ENCODE results near the gene SCRT2.
"Not testable (repeated sequence)": the region's sequence is repeated elsewhere in the genome, so short reads cannot be mapped to it uniquely, and the experiment has no call there.

The SCRT2 gene

DNA sequence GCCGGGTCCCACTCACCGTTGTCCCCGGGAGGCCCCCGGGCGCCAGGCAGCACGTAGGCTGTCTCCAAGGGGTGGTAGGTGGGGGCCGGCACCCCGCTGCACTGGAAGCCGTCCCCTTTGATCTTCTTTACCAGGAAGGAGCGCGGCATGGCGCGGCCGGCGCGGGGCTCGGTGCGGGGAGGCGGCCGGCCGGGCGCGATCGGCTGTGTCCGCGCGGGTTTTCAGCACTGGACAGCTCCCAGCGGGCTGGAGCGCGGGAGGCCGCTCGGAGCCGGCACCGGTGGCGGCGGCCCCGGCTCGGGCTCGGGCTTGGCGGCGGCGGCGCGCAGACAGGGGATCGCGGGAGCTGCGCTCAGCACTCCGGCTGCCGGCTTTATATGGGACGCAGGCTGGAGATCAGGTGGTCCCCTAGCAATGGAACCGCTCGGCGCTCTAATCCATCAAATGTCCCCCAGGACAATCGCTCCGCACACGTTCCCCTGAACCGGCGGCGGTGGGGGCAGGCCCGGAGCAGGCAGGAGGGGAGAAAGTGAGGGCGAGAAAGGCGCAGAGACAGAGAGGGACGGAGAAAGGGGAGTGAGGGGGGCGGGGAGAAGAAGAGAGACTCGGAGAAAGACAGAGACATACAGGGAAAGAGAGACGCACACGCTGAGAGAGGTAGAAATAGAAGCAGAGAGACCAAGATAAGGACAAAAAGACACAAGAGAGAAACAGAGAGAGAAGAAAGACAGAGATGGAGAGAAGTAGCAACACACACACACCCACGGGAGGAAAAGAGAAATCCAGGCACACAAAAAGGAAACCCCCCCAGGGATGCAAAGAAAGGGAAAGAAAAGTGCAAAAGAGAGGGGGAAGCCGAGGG is at the start of gene SCRT2:
TSS of gene SCRT2 (minus strand) at position 350 of the 862 bp plus-strand sequence. CDS start at position 149, 201 bp downstream.
- Histone ChIP-seq H3K27ac (no peak within 1 kb of the TSS), H3K4me2 (peak within 1 kb of the TSS; percentile 97), H3K27me3 (peaks cover 48% of the 10 kb centered on the region), H3K9me3 (no peaks in the 10 kb centered on the region), H3K4me3 (peak within 1 kb of the TSS; percentile 65), H3K9ac (peak within 1 kb of the TSS; percentile 43), H4K20me1 (peaks cover 26% of the 10 kb centered on the region), H3K4me1 (peaks cover 78% of the 10 kb centered on the region), H3K36me3 (no peaks in the 10 kb centered on the region)
- no peak for TF ChIP-seq Cebpa-rat (IDR thresholded peaks at IDR 0.05)

DNA sequence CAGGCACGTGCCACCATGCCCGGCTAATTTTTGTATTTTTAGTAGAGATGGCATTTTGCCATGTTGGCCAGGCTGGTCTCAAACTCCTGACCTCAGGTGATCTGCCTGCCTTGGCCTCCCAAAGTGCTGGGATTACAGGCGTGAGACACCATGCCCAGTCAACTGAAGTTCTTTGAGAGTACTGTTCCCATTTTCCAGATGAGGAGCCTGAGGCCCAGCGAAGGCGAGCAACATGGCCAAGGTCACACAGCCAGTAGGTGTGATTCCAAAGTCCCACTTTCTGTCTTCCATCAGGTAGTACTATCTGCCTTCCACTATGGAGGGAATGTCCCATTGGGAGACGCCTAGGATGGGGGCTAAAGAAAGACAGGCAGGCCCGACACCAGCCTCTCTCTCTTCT is 49.2 kb upstream of the SCRT2 start:
- peak overlapping the region; percentile 67 for H3K27ac ChIP-seq
- not testable (repeated sequence) for H3K9me3 ChIP-seq, H4K20me1 ChIP-seq, H3K9ac ChIP-seq, H3K27me3 ChIP-seq, H3K36me3 ChIP-seq, H3K4me3 ChIP-seq
- peak overlapping the region; percentile 94 for H3K4me2 ChIP-seq
- peaks cover 83% of the 10 kb centered on the region for H3K4me1 ChIP-seq

DNA sequence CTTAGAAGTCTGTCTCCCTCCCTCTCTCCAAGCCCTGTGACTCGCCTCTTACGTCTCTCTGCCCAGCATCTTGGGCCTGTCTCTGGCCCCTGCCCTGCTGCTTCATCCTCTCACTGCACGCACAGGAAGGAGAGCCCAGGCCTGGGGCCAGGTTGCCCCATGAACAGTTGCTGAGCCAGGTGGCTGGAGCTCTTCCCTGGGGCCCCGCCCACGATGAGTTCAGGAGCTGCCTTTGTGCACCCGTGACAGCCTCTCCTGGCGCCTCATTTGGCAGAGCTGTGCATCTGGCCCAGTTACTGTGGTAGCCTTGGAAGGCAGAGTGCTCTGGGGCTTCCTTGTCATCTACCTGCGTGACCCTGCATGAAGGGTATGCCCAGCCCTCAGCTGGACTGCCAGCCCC is 48.2 kb upstream of the SCRT2 start:
- no peaks in the 10 kb centered on the region for H3K9me3 ChIP-seq
- no peak overlapping the region for H3K4me3 ChIP-seq
- H3K27me3 ChIP-seq, result peaks cover 3% of the 10 kb centered on the region; the same call in 1 of the 2 replicates
- peaks cover 88% of the 10 kb centered on the region for H3K4me1 ChIP-seq
- TF ChIP-seq Cebpa-rat (IDR thresholded peaks at IDR 0.05), result no peak
- no peaks in the 10 kb centered on the region for H3K36me3 ChIP-seq
- peak overlapping the region; percentile 38 for H3K4me2 ChIP-seq
- peak overlapping the region; percentile 49; the same call in 1 of the 2 replicates for H3K27ac ChIP-seq
- H4K20me1 ChIP-seq, result no peaks in the 10 kb centered on the region
- no peak overlapping the region for H3K9ac ChIP-seq

DNA sequence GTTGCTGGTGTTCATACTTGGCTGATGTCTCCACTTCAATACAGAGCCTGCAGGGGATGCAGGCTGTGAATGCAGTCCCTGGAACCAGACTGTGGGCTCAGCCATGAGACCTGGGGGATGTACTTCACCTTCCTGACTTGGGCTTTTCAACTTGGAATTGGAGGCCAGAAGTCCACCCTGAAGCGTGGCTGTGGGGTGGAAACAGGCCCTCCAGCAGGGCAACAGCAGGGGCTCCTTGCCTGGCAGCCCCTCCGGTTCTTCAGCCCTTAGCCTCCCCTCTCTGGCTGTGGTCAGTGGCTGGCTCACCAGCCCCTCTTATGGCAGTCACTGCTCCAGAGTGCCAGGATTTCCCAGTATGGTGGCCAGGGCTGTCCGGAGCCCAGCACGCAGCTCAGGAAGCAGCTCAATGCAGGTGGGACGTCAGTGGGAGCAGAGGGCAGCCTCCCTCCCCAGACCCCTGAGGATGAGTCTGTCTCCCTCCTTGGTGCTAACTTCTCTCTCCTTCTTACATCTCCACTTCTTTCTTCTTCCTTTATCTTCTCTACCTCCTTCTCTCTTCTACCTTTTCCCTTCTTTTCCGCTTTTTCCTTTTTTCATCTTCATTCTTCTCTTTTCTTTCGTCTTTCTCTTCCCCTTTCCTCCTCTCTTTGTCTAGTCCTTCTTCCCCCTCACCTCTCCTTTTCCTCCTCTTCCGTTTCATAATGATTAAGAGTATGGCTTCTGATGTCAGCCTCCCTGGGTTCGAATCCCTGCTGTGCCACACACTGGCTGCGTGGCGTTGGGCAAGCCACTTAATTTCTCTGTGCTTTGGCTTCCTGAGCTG is 47.4 kb upstream of the SCRT2 start:
- 0 out of 2 replicates have a peak overlapping the region, but pooled peaks have one; percentile 49 for H3K27ac ChIP-seq
- no peak for TF ChIP-seq Cebpa-rat (IDR thresholded peaks at IDR 0.05)

DNA sequence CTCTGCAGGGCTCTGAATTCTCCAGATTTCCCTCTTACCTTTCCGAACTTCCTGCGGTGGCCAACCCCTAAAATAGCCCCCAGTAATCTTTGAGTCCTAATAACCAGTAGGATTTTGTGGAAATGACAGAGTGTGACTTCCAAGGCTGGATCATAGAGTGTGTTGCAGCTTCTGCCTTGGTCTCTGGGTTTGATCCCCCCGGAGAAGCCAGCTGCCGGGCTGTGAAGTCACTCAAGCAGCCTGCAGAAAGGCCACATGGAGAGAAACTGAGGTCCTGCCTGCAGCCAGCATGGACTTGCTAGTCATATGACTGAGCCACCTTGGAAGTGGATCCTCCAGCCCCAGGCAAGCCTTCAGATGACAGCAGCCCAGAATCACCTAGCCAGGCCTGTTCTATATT is 46.3 kb upstream of the SCRT2 start:
- H3K9ac ChIP-seq, result no peak overlapping the region
- H3K4me1 ChIP-seq, result peaks cover 73% of the 10 kb centered on the region
- no peaks in the 10 kb centered on the region for H3K9me3 ChIP-seq
- H3K27me3 ChIP-seq, result no peaks in the 10 kb centered on the region
- H3K27ac ChIP-seq, result no peak overlapping the region
- no peaks in the 10 kb centered on the region for H4K20me1 ChIP-seq
- TF ChIP-seq Cebpa-rat (IDR thresholded peaks at IDR 0.05), result no peak
- H3K36me3 ChIP-seq, result no peaks in the 10 kb centered on the region
- H3K4me3 ChIP-seq, result no peak overlapping the region
- no peak overlapping the region for H3K4me2 ChIP-seq

More for the DNA sequence above, 47.4 kb upstream of the SCRT2 start:
- Histone ChIP-seq H3K4me2 (peak overlapping the region; percentile 38), H3K9me3 (no peaks in the 10 kb centered on the region), H3K27me3 (no peaks in the 10 kb centered on the region), H3K9ac (no peak overlapping the region), H3K4me1 (peaks cover 84% of the 10 kb centered on the region), H3K36me3 (no peaks in the 10 kb centered on the region), H3K4me3 (no peak overlapping the region), H4K20me1 (no peaks in the 10 kb centered on the region)

DNA sequence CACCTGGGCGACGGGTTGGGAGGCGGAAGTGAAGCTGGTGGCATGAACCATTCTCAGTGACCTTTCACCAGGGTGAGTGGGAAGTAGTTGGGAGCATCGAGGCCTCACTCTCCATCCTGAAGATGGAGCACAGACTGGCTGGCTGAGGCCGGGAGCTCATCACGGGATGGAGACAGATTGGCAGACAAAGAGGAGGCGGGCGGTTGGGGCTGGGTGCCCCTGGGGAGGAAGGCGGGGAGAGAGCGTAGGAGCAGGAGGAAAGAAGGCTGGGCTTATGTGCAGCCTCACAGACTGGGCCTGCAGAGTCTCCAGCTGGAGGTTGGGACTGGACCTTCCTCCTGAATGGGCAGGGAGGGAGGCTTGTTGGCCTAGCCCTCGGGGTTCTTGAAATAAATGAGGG is 44.2 kb upstream of the SCRT2 start:
- H3K27me3 ChIP-seq, result no peaks in the 10 kb centered on the region
- TF ChIP-seq Cebpa-rat (IDR thresholded peaks at IDR 0.05), result no peak
- peak overlapping the region; percentile 74 for H3K4me2 ChIP-seq
- no peaks in the 10 kb centered on the region for H4K20me1 ChIP-seq
- H3K36me3 ChIP-seq, result no peaks in the 10 kb centered on the region
- H3K9ac ChIP-seq, result no peak overlapping the region
- H3K27ac ChIP-seq, result peak overlapping the region; percentile 12; the same call in 1 of the 2 replicates
- peaks cover 10% of the 10 kb centered on the region for H3K9me3 ChIP-seq
- H3K4me1 ChIP-seq, result peaks cover 52% of the 10 kb centered on the region
- H3K4me3 ChIP-seq, result no peak overlapping the region

DNA sequence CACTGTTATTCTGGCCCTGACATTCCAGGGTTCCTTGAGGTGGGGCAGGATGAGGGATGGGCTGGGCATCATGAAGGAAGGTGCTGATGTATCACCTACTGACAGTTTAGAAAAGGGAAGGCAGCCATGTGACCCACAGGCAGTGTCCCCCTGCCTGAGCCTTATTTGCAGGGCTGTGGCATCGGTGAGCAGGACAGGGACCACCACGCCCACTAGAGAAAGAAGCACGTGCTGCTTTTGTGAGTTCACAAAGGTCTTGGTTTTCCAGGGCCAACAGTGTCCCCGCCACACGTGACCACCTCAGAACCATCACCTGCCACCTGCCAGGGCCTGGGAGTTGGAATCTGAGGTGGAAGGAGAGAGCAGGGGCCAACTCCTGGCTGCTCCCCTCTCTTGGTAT is 43.5 kb upstream of the SCRT2 start:
- H4K20me1 ChIP-seq, result no peaks in the 10 kb centered on the region
- peaks cover 17% of the 10 kb centered on the region for H3K9me3 ChIP-seq
- no peaks in the 10 kb centered on the region for H3K27me3 ChIP-seq
- H3K4me1 ChIP-seq, result peaks cover 45% of the 10 kb centered on the region
- no peaks in the 10 kb centered on the region for H3K36me3 ChIP-seq
- H3K4me3 ChIP-seq, result no peak overlapping the region
- TF ChIP-seq Cebpa-rat (IDR thresholded peaks at IDR 0.05), result no peak
- peak overlapping the region; percentile 74 for H3K4me2 ChIP-seq
- peak overlapping the region; percentile 12; the same call in 1 of the 2 replicates for H3K27ac ChIP-seq
- no peak overlapping the region for H3K9ac ChIP-seq

DNA sequence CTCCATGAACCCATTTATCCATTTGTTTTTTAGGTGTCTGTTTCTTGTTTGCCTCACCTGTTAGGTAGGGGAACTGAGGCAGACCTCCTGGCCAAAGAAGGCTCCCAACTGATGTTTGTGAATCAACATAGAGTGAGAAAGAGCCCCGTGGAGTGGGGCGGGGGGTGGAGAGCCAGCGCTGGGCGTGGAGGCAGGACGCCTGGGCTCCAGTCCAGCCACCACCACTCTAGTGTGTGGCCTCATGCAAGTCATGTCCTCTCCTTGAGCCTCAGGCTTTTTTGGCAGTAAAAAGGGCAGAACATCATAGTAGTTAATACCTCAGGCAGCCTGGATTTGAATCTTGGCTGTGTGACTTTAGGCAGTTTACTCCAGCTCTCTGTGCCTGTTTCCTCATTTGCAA is 42.2 kb upstream of the SCRT2 start:
- H3K9me3 ChIP-seq, result peaks cover 30% of the 10 kb centered on the region
- peaks cover 32% of the 10 kb centered on the region for H3K4me1 ChIP-seq
- H3K27ac ChIP-seq, result no peak overlapping the region
- H3K27me3 ChIP-seq, result no peaks in the 10 kb centered on the region
- H3K4me3 ChIP-seq, result no peak overlapping the region
- H3K4me2 ChIP-seq, result no peak overlapping the region
- H3K9ac ChIP-seq, result no peak overlapping the region
- H4K20me1 ChIP-seq, result no peaks in the 10 kb centered on the region
- H3K36me3 ChIP-seq, result no peaks in the 10 kb centered on the region
- TF ChIP-seq Cebpa-rat (IDR thresholded peaks at IDR 0.05), result no peak

DNA sequence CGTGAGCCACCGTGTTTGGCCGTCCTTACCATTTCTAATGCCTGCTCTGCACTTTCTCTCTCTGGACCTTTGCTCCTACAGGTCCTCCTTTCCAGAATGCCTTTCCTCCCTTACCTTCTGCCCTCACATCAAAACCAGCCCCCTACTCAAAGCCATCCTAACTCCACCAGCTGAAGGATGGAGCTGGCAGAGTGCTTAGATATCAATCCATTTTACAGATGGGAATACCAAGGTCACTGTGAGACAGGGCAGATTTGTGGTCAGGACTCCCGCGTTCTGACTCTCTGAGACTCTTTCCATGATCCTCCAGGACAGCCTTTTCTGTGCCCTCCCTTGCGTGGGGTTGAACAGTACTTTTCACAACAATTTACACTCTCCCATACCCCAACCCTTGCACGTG is 41.7 kb upstream of the SCRT2 start:
- TF ChIP-seq Cebpa-rat (IDR thresholded peaks at IDR 0.05), result no peak
- no peak overlapping the region for H3K4me2 ChIP-seq
- H3K4me1 ChIP-seq, result peaks cover 28% of the 10 kb centered on the region
- no peaks in the 10 kb centered on the region for H4K20me1 ChIP-seq
- no peak overlapping the region for H3K27ac ChIP-seq
- no peaks in the 10 kb centered on the region for H3K27me3 ChIP-seq
- no peaks in the 10 kb centered on the region for H3K36me3 ChIP-seq
- peaks cover 35% of the 10 kb centered on the region for H3K9me3 ChIP-seq
- H3K4me3 ChIP-seq, result no peak overlapping the region
- no peak overlapping the region for H3K9ac ChIP-seq

DNA sequence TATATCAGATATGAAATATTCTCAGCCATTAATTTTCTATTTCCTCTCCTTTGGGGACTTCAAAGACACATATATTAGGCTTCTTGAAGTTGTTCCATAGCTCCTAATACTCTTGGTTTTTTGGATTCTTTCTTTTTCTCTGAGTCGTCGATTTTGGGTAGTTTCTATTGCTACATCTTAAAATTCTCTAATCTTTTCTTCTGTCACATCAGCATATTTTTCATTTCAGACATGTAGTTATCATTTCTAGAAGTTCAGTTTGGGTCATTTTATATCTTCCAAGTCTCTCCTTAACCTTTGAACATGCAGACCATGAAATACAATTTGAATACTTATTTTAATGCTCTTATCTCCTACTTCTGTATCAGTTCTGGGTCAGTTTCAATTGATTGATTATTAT is 38.9 kb upstream of the SCRT2 start:
- H4K20me1 ChIP-seq, result no peaks in the 10 kb centered on the region
- peaks cover 5% of the 10 kb centered on the region for H3K4me1 ChIP-seq
- no peaks in the 10 kb centered on the region for H3K36me3 ChIP-seq
- no peak for TF ChIP-seq Cebpa-rat (IDR thresholded peaks at IDR 0.05)
- peaks cover 52% of the 10 kb centered on the region for H3K9me3 ChIP-seq
- no peak overlapping the region for H3K9ac ChIP-seq
- no peak overlapping the region for H3K4me2 ChIP-seq
- no peak overlapping the region for H3K4me3 ChIP-seq
- no peaks in the 10 kb centered on the region for H3K27me3 ChIP-seq
- no peak overlapping the region for H3K27ac ChIP-seq

Measured in BLaER1 (cell line).